Astrocyte (in vitro differentiated cells and primary cell): Measurements from ENCODE around the gene MEMO1.
"Not testable (repeated sequence)": the region's sequence is repeated elsewhere in the genome, so short reads cannot be mapped to it uniquely, and the experiment has no call there.

Experiments used
- CTCF ChIP-seq: IDR thresholded peaks from 2 replicates; pipeline ENCODE4 v1.5.1; 2011; ENCODE audit warnings: low read depth, mild to moderate bottlenecking, inconsistent platforms, low read length, moderate library complexity; ENCODE audit not compliant: insufficient read depth
- EZH2 ChIP-seq: IDR thresholded peaks from 2 replicates; pipeline ENCODE4 v1.6.1; 2012; ENCODE audit warnings: mild to moderate bottlenecking, low read length, inconsistent platforms; ENCODE audit not compliant: insufficient read depth

GRCh38 chr2:32054583-32054982 lies 43.8 kb upstream of the MEMO1 start:
- not testable (repeated sequence) for TF ChIP-seq CTCF, EZH2
